NCI-H345 (cell line): ENCODE measurements around the gene BEND4.

ENCODE experiments used
- DNase-seq: peaks from one replicate; lab custom pipeline; 2025; lab: John Stamatoyannopoulos, UW

BEND4 gene

DNA sequence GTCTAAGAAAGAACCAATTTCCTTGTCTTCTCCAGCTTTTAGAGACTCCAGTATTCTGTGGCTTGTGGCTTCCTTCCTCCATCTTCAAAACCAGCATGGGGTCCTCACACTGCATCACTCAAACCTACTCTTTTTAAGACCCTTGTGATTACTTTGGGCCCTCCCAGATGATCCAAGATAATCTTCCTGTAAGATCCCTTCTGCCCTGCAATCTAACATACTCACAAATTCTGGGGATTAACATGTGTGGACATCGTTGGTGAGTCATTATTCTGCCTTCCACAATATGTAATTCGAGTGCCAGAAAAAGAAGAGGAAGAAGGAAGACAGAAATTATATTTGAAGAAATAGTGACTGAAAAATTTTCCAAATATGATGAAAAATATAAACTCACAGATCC is 47.9 kb downstream of the BEND4 start:
- no peak for DNase-seq

GRCh38 chr4:42101446-42101975 is 50.9 kb downstream of the BEND4 start:
- no peak for DNase-seq

GRCh38 chr4:42088386-42088785 is 64.1 kb downstream of the BEND4 start:
- DNase-seq, result no peak

- no peak for DNase-seq
These were observed 68.6 kb downstream of the BEND4 start for GRCh38 chr4:42083816-42084215.

DNA sequence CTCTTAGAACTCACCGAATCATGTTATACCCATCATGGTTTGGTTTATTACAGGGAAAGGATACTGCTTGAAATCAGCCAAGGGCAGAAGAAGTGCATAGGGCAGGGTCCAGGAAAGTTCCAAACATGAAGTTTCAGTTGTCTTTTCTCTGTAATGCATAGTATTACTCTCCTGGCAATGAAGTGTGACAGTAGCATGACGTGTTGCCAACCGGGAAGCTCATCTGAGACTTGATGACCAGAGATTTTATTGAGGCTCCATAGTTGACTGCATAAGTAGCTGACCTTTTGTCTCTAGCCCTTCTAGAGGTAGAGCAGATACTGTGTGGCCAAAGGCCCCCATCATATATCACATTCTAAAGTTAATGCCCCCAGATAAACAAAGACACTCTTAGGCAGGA is 72.1 kb downstream of the BEND4 start:
- DNase-seq, result no peak

DNA sequence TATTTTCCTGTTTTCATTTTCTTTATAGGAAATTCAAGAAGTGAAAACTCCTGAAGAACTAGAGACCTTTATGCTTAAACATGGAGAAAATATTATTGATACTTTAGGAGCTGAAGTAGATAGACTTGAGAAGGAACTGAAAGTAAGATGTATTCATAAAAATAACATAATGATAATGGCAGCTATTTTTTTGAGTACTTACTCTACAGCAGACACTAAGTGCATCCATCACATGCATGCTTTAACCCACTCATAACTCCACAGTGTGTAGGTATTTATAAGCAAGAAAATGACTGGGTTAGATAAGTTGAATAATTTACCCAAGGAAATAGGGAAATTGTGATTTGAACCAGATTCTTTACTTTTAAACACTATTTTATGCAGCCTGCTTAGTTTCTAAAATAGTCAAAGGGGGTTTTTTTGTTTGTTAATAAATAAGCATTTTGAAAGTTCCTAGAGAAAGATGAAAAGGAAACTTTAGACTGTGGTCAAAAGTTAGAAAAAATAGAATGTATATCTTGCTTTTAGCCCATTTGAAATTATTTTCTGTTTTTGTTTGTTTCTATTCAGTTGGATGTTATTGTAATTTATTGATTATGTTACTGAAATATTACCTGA is 74.2 kb downstream of the BEND4 start:
- DNase-seq, result no peak

GRCh38 chr4:42074294-42074693 is 78.2 kb downstream of the BEND4 start:
- DNase-seq, result no peak

GRCh38 chr4:42070463-42070862 is 82.0 kb downstream of the BEND4 start:
- DNase-seq, result no peak

GRCh38 chr4:42067264-42067663 is 85.2 kb downstream of the BEND4 start:
- no peak for DNase-seq

DNA sequence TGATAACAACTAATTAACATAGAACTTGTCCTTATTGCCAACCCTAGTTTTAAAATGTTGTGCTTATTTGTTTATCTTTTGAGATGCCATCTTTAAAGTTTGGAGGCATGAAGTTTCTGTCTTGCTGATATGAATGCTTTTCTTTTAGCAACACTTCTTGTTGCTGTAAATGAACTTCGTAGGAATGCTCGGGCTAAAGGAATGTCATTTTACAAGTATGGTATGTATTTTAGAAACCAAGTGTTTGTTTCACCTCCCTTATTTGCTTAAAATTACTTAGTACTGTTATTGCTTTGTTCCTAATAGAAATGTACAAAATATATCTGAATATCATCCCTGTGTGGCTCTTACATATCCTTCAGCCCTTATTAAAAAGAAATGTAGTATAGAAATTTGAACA is 86.1 kb downstream of the BEND4 start:
- DNase-seq, result no peak
